ENCODE results near the gene ELOA.

GRCh38 chr1:23790696-23791515 is 47.6 kb downstream of the ELOA start, which contains the start of gene LYPLA2:
- no peak for TF ChIP-seq EZH2 (IDR thresholded peaks at IDR 0.05; ENCODE audit: insufficient read depth, low read length)
- no peak for TF ChIP-seq CTCF (IDR thresholded peaks at IDR 0.05; ENCODE audit: insufficient read depth, low read depth, low read length)

Measured in astrocyte (in vitro differentiated cells and primary cell).